Measurements from ENCODE around the gene ANKS6. TPM values are rescaled to one million over a fixed set of nuclear protein-coding genes. Genes with fewer than 3 reads are reported as not detected.

Gene ANKS6
- total and polyA plus RNA-seq, 4 donors = 1.9 to 6.3 (median 2.9) TPM

GRCh38 chr9:98760231-98760630 is 36.1 kb downstream of the ANKS6 start:
- Histone ChIP-seq H3K4me3 (ENCODE audit: low read depth in 1 of 3, low read length in 3 of 3) (no peak overlapping the region), H3K36me3 (ENCODE audit: control insufficient read depth in 4 of 4, insufficient read depth in 3 of 4, low read depth in 1 of 4, low read length in 3 of 4) (peaks cover 0 to 6% (median under 1%) of the 10 kb centered on the region in 4 donors), H3K9ac (ENCODE audit: low read depth in 1 of 2, low read length in 2 of 2) (no peak overlapping the region), H3K27me3 (ENCODE audit: control insufficient read depth in 4 of 4, insufficient read depth in 4 of 4, low read length in 3 of 4) (no peaks in the 10 kb centered on the region), H3K4me1 (ENCODE audit: control insufficient read depth in 4 of 4, insufficient read depth in 4 of 4, low read length in 3 of 4) (no peaks in the 10 kb centered on the region), H3K27ac (ENCODE audit: low read depth in 1 of 2, low read length in 2 of 2) (no peak overlapping the region), H3K9me3 (ENCODE audit: control insufficient read depth in 4 of 4, low read length in 3 of 4) (peaks cover 0 to 5% (median under 1%) of the 10 kb centered on the region in 4 donors)
- no peak for TF ChIP-seq EGR1 (IDR thresholded peaks at IDR 0.05; ENCODE audit: low read depth in 2 of 2)
- TF ChIP-seq TAF1 (conservative IDR thresholded peaks at IDR 0.05) = no peak
- TF ChIP-seq MAX (IDR thresholded peaks at IDR 0.05) = no peak
- no peak for TF ChIP-seq CTCF (IDR thresholded peaks at IDR 0.05; ENCODE audit: low read depth, low read length, missing input control)
- no peak for TF ChIP-seq ATF3 (IDR thresholded peaks at IDR 0.05)
- no peak for TF ChIP-seq RAD21 (IDR thresholded peaks at IDR 0.05)
- no peak for TF ChIP-seq RXRA (IDR thresholded peaks at IDR 0.05)
- TF ChIP-seq SP1 (IDR thresholded peaks at IDR 0.05) = no peak
- TF ChIP-seq FOXA2 (IDR thresholded peaks at IDR 0.05) = no peak
- TF ChIP-seq ZBTB33 (IDR thresholded peaks at IDR 0.05) = no peak
- TF ChIP-seq JUND (IDR thresholded peaks at IDR 0.05) = no peak
- no peak for DNase-seq (ENCODE audit: low spot score)

- no peak for DNase-seq (ENCODE audit: low spot score)
- H3K4me3 ChIP-seq (ENCODE audit: low read depth in 1 of 3, low read length in 3 of 3) = no peak overlapping the region
- H3K9me3 ChIP-seq (ENCODE audit: control insufficient read depth in 4 of 4, low read length in 3 of 4) = peaks cover 0 to 5% (median under 1%) of the 10 kb centered on the region in 4 donors
- H3K4me1 ChIP-seq (ENCODE audit: control insufficient read depth in 4 of 4, insufficient read depth in 4 of 4, low read length in 3 of 4) = no peaks in the 10 kb centered on the region
- TF ChIP-seq YY1 (IDR thresholded peaks at IDR 0.05) (no peak), MAX (IDR thresholded peaks at IDR 0.05) (no peak), REST (IDR thresholded peaks at IDR 0.05) (no peak), HNF4A (conservative IDR thresholded peaks at IDR 0.05) (no peak), CTCF (IDR thresholded peaks at IDR 0.05; ENCODE audit: low read depth, low read length, missing input control) (no peak), GABPA (IDR thresholded peaks at IDR 0.05 in 1 of 2, conservative IDR thresholded peaks at IDR 0.05 in 1 of 2) (no peak), SP1 (IDR thresholded peaks at IDR 0.05) (no peak), EGR1 (IDR thresholded peaks at IDR 0.05; ENCODE audit: low read depth in 2 of 2) (no peak), NR2F2 (IDR thresholded peaks at IDR 0.05) (no peak), ZBTB33 (IDR thresholded peaks at IDR 0.05) (no peak), RAD21 (IDR thresholded peaks at IDR 0.05) (no peak), FOXA1 (IDR thresholded peaks at IDR 0.05) (no peak), RXRA (IDR thresholded peaks at IDR 0.05) (no peak), JUND (IDR thresholded peaks at IDR 0.05) (no peak), HNF4G (IDR thresholded peaks at IDR 0.05) (no peak), FOXA2 (IDR thresholded peaks at IDR 0.05) (no peak)
- 93% methylated on average over 6 of the region's 6 CpGs for WGBS
- H3K36me3 ChIP-seq (ENCODE audit: control insufficient read depth in 4 of 4, insufficient read depth in 3 of 4, low read depth in 1 of 4, low read length in 3 of 4) = peaks cover 0 to 11% (median 3%) of the 10 kb centered on the region in 4 donors
- H3K27me3 ChIP-seq (ENCODE audit: control insufficient read depth in 4 of 4, insufficient read depth in 4 of 4, low read length in 3 of 4) = no peaks in the 10 kb centered on the region
- no peak overlapping the region for H3K27ac ChIP-seq (ENCODE audit: low read depth in 1 of 2, low read length in 2 of 2)
- H3K9ac ChIP-seq (ENCODE audit: low read depth in 1 of 2, low read length in 2 of 2) = no peak overlapping the region
These were observed 41.2 kb downstream of the ANKS6 start for GRCh38 chr9:98755006-98755618.
